GM19328 (cell line): ENCODE results near the gene DNTT.
A peak's percentile ranks its signal among the peaks of the same experiment; 100 is the strongest.

Experiments used
- ATAC-seq: cut with Tn5 transposase; IDR thresholded peaks from one replicate; pipeline ENCODE4 v1.9.1; 2021; ENCODE audit warnings: mild to moderate bottlenecking, moderate library complexity; ENCODE audit not compliant: unreplicated experiment

The DNTT gene

GRCh38 chr10:96275685-96276418, 28.4 kb upstream of the DNTT start:
- ATAC-seq: no peak

- ATAC-seq: no peak
These were observed 27.8 kb upstream of the DNTT start for GRCh38 chr10:96276426-96276825.

- no peak for ATAC-seq
These were observed 27.4 kb upstream of the DNTT start for GRCh38 chr10:96276831-96277230.

- no peak for ATAC-seq
These were observed 25.0 kb upstream of the DNTT start for GRCh38 chr10:96279191-96279641.

- no peak for ATAC-seq
These were observed 23.4 kb upstream of the DNTT start for GRCh38 chr10:96280859-96281258.

GRCh38 chr10:96281444-96282029, 22.7 kb upstream of the DNTT start:
- ATAC-seq: no peak

- no peak for ATAC-seq
These were observed 20.9 kb upstream of the DNTT start for GRCh38 chr10:96283351-96283750.

- no peak for ATAC-seq
These were observed 20.5 kb upstream of the DNTT start for GRCh38 chr10:96283756-96284155.

- ATAC-seq: no peak
These were observed 18.9 kb upstream of the DNTT start for GRCh38 chr10:96285331-96285752.

GRCh38 chr10:96287392-96288105, 16.7 kb upstream of the DNTT start:
- peak; percentile 62 for ATAC-seq

- peak; percentile 63 for ATAC-seq
These were observed 16.0 kb upstream of the DNTT start for GRCh38 chr10:96288151-96288621.

GRCh38 chr10:96289218-96289910, 14.9 kb upstream of the DNTT start:
- ATAC-seq: no peak

- ATAC-seq: no peak
These were observed 13.7 kb upstream of the DNTT start for GRCh38 chr10:96290368-96291133.

GRCh38 chr10:96292971-96293920, 11.0 kb upstream of the DNTT start:
- ATAC-seq: no peak

GRCh38 chr10:96295475-96295874, 8.8 kb upstream of the DNTT start:
- ATAC-seq: no peak

- ATAC-seq: no peak
These were observed 6.7 kb upstream of the DNTT start for GRCh38 chr10:96297486-96297885.

- ATAC-seq: no peak
These were observed 5.9 kb upstream of the DNTT start for GRCh38 chr10:96298362-96298761.

GRCh38 chr10:96299383-96299782, 4.9 kb upstream of the DNTT start:
- ATAC-seq: no peak

- ATAC-seq: no peak
These were observed 2.6 kb upstream of the DNTT start for GRCh38 chr10:96301616-96302015.
